Activated CD4-positive, alpha-beta T cell treated with anti-CD3 and anti-CD28 coated beads for 36 hours (primary cell): Measurements from ENCODE around the gene TMEM120B. TPM values are rescaled to one million over a fixed set of nuclear protein-coding genes. Genes with fewer than 3 reads are reported as not detected.

Experiments
- ATAC-seq: fragments of 200-7000 bp; cut with Tn5 transposase; one replicate; pipeline ENCODE4 v1.10.0; 2021; ENCODE audit warnings: mild to moderate bottlenecking, moderate library complexity
- CTCF ChIA-PET: fragments of 350-600 bp; sonication (Branson Sonifier 250); formaldehyde crosslinking; loops from one replicate; lab custom pipeline; 2021; ENCODE audit warnings: antibody characterized with exemption; lab: Charles Lee
- POLR2A ChIA-PET: fragments of 350-600 bp; sonication (Branson Sonifier 250); formaldehyde crosslinking; loops from one replicate; lab custom pipeline; 2021; ENCODE audit warnings: antibody characterized with exemption, inconsistent platforms; lab: Charles Lee
- DNase-seq: peaks from one replicate; pipeline ENCODE4 v3.0.0-alpha.2; 2020
- H3K27ac Mint-ChIP-seq: one replicate; pipeline ENCODE4 v1.8.0; 2021; ENCODE audit warnings: mixed read lengths
- H3K27me3 Mint-ChIP-seq: one replicate; pipeline ENCODE4 v1.8.0; 2021; ENCODE audit warnings: mixed read lengths
- H3K36me3 Mint-ChIP-seq: one replicate; pipeline ENCODE4 v1.8.0; 2021; ENCODE audit warnings: low read depth, mixed read lengths
- H3K4me1 Mint-ChIP-seq: one replicate; pipeline ENCODE4 v1.8.0; 2021; ENCODE audit warnings: mixed read lengths
- H3K4me3 Mint-ChIP-seq: one replicate; pipeline ENCODE4 v1.8.0; 2021; ENCODE audit warnings: mild to moderate bottlenecking, moderate library complexity, mixed read lengths
- H3K9me3 Mint-ChIP-seq: one replicate; pipeline ENCODE4 v1.8.0; 2021; ENCODE audit warnings: low read depth, mixed read lengths
- intact Hi-C, 2 experiments: fragments of 100-400 bp; cut with DNase I in 1 of 2; cut with micrococcal nuclease in 1 of 2; formaldehyde crosslinking; loops; one replicate each; pipeline versions ENCODE4 v1.14.2 to v1.15.1; 2022 to 2024; cut with DNase I, micrococcal nuclease
- total RNA-seq, 2 experiments: library from RNA; stranded (reverse); gene quantifications; one replicate each; pipeline ENCODE4 v1.2.3, GENCODE V29; 2021

The TMEM120B gene
- total RNA-seq, 2 experiments from 2014 or later = 8.8 to 11.7 TPM

DNA sequence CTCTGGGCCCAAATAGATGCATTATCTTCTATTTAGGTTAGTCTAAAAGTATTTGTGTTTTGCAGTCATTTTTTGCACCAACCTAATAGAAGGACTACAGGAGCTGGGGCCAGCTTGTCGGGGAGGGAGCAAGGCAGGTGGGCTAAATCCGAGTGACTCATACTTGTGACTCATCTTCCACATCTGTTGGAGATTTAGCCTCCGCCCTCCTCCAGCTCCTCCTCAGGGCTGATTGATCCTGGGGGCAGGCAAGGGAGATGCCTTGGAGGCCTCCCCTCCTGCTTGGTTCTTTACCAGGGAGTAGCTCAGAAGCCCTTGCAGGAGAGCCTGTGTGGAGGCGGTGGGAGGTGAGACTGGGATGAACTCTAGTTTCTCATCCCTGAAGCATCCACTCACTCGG is 53.0 kb downstream of the TMEM120B start:
- H3K36me3 Mint-ChIP-seq = peaks cover 4% of the 10 kb centered on the region
- ATAC-seq = no peak
- H3K27me3 Mint-ChIP-seq = no peaks in the 10 kb centered on the region
- DNase-seq = no peak
- CTCF ChIA-PET = interaction anchor here (0.9 to 1.3 kb wide), 3 partner anchors 11 to 79 kb away, joined by 4 to 8 read pairs (median 4); no protein-coding TSS in a partner anchor
- no peaks in the 10 kb centered on the region for H3K4me1 Mint-ChIP-seq
- POLR2A ChIA-PET = interaction anchor here (0.6 kb wide), 1 partner anchor 62 kb away, joined by 5 read pairs; no protein-coding TSS in a partner anchor
- H3K4me3 Mint-ChIP-seq = no peak overlapping the region
- intact Hi-C loops = no loop called here
- no peaks in the 10 kb centered on the region for H3K9me3 Mint-ChIP-seq
- no peak overlapping the region for H3K27ac Mint-ChIP-seq

DNA sequence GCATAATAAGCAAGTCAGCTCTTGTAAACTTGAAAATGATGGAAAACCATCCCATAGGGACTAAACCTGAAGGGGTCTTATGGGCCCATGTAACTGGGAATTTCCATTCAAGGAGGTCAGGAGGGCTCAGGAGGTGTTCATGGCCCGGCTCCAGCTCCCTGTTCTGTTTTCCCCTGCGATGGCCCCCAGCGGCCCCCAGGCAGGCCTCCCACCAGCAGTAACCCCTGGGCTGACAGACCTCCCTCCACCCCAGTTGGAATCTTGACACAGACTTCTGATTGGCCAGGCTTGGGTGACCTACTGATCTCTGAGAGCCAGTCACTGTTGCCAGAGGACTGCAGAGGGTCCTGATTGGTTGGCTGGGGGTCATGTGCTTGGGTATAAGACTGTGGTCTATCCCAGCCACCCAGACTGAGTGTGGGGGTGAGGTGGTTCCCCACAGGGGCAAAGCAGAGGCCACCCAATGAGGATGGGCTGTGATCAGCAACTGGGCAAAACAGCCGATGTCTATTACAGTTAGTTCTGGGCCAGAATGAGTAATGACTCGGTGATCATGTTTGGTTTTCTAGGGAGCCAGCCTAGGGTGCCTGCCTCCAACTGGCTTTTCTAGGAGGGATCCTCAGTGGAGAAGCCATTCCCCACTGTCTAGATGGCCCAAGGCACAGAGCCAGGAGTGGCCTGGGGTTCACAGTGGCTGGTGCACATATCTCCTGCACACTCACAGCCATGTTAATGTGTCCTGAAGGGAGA is 53.9 kb downstream of the TMEM120B start:
- intact Hi-C loops = no loop called here
- POLR2A ChIA-PET = interaction anchor here (0.6 kb wide), 1 partner anchor 63 kb away, joined by 5 read pairs; no protein-coding TSS in a partner anchor
- Mint-ChIP-seq H3K4me1 (no peaks in the 10 kb centered on the region), H3K4me3 (no peak overlapping the region), H3K27me3 (no peaks in the 10 kb centered on the region), H3K27ac (no peak overlapping the region), H3K9me3 (no peaks in the 10 kb centered on the region), H3K36me3 (peaks cover 4% of the 10 kb centered on the region)
- ATAC-seq (peak; percentile 69), DNase-seq (no peak)
- CTCF ChIA-PET = interaction anchor here (0.6 to 1.3 kb wide), 4 partner anchors 10 to 80 kb away, joined by 4 to 8 read pairs (median 4); no protein-coding TSS in a partner anchor

DNA sequence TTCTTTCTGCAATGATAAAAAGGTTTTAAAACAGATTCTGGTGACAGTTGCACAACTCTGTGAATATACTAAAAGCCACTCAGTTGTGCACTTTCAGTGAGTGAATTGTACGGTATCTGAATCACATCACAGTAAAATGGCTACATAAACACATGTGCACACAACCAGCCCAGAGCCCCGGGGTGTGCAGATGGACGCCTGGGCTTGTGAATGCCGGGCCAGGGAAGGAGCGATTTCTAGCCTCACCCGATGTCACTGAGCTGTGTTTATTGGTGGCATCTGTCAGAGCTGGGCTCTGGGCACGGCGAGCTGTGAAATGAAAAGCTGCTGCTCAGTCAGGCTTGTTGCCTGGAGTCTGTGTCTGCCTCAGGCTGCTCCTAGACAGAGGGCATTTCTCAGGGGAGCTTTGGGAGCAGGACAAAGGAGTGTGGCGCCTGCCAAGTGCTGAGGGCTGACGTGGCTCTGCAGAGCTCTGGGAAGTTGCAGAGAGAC is 55.0 kb downstream of the TMEM120B start:
- CTCF ChIA-PET = interaction anchor here (1.0 kb wide), 1 partner anchor 15 kb away, joined by 3 read pairs; no protein-coding TSS in a partner anchor
- H3K9me3 Mint-ChIP-seq = no peaks in the 10 kb centered on the region
- H3K4me1 Mint-ChIP-seq = no peaks in the 10 kb centered on the region
- POLR2A ChIA-PET = no interaction called here
- H3K27ac Mint-ChIP-seq = no peak overlapping the region
- H3K27me3 Mint-ChIP-seq = no peaks in the 10 kb centered on the region
- DNase-seq = no peak
- ATAC-seq = no peak
- no peaks in the 10 kb centered on the region for H3K36me3 Mint-ChIP-seq
- no peak overlapping the region for H3K4me3 Mint-ChIP-seq
- intact Hi-C loops = no loop called here

DNA sequence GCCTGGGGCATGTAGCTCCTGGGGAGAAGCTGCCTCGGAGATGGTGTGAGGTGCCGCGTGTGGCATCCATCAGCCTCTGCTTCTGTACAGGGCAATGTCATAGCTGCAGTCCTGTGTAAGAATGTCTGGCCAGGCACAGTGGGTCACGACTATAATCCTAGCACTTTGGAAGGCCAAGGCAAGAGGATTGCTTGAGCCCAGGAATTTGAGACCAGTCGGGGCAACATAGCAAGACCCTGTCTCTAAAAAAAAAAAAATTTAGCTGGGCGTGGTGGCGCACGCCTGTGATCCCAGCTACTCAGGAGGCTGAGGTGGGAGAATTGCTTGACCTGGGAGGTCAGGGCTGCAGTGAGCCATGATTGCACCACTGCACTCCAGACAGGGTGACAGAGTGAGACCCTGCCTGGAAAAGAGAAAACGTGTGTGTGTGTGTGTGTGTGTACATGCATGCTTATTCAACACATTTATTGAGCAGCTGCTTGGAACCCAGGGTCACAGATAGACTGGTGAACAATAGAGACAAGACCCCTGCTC is 56.8 kb downstream of the TMEM120B start:
- DNase-seq = no peak
- H3K27me3 Mint-ChIP-seq = no peaks in the 10 kb centered on the region
- no peak overlapping the region for H3K27ac Mint-ChIP-seq
- H3K36me3 Mint-ChIP-seq = peaks cover 2% of the 10 kb centered on the region
- no peak overlapping the region for H3K4me3 Mint-ChIP-seq
- ChIA-PET POLR2A (no interaction called here), CTCF (interaction anchor here (1.3 kb wide), 1 partner anchor 25 kb away, joined by 3 read pairs; no protein-coding TSS in a partner anchor)
- peaks cover 4% of the 10 kb centered on the region for H3K4me1 Mint-ChIP-seq
- no peaks in the 10 kb centered on the region for H3K9me3 Mint-ChIP-seq
- no peak for ATAC-seq
- intact Hi-C loops = no loop called here

DNA sequence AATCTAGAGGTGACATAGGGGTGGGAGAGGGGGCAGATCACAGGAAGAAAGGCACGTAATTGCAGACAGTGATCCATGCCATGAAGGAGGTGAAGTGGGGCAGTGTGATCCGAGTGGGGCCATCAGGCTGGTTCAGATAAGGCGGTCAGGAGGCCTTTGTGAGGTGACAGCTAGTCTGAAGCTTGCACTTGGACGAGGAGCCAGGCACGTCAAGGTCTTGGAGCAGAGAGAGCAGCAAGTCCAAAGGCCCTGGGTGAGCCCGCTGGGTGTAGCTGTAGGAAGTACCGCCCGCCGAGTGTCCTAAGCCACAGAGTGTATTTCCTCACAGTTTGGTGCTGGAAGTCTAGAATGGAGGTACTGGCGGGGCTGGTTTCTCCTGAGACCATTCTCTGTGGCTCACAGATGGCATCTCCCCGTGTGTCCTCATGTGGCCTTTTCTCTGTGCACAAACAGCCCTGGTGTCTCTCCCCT is 57.3 kb downstream of the TMEM120B start:
- Mint-ChIP-seq H3K27ac (no peak overlapping the region), H3K27me3 (no peaks in the 10 kb centered on the region), H3K4me1 (peaks cover 4% of the 10 kb centered on the region), H3K9me3 (no peaks in the 10 kb centered on the region), H3K36me3 (peaks cover 2% of the 10 kb centered on the region), H3K4me3 (no peak overlapping the region)
- ChIA-PET CTCF (interaction anchor here (0.6 to 1.3 kb wide), 2 partner anchors 24 to 79 kb away, joined by 3 read pairs; no protein-coding TSS in a partner anchor), POLR2A (no interaction called here)
- no peak for DNase-seq
- intact Hi-C loops = loop anchor here in 1 of 2 experiments (5.0 kb wide), 2 partner anchors 218 to 268 kb away; no protein-coding TSS in a partner anchor
- ATAC-seq = no peak

DNA sequence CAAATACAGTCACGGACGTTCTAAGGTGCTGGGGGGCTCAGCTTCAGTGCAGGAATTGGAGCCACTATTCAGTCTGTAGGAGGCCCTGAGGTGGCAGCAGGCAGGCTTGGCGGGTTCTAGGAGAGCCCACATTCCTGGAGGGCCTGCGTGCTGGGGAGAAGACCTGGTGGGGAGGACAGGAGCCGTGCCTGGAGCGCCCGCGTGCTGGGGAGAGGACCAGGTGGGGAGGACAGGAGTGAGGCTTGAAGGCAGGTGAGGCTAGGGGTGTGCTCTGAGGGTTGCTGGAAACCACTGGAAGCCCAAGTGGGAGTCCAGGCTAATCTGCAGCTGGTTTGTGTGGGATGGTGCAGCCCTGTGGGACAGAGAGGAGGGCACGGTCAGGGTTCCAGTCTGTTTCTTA is 57.8 kb downstream of the TMEM120B start:
- peaks cover 2% of the 10 kb centered on the region for H3K36me3 Mint-ChIP-seq
- no peaks in the 10 kb centered on the region for H3K27me3 Mint-ChIP-seq
- H3K27ac Mint-ChIP-seq = no peak overlapping the region
- ChIA-PET CTCF (interaction anchor here (0.6 to 1.3 kb wide), 2 partner anchors 24 to 78 kb away, joined by 3 read pairs; no protein-coding TSS in a partner anchor), POLR2A (no interaction called here)
- no peak for ATAC-seq
- no peak overlapping the region for H3K4me3 Mint-ChIP-seq
- H3K9me3 Mint-ChIP-seq = no peaks in the 10 kb centered on the region
- peaks cover 4% of the 10 kb centered on the region for H3K4me1 Mint-ChIP-seq
- intact Hi-C loops = loop anchor here in 1 of 2 experiments (5.0 kb wide), 2 partner anchors 218 to 268 kb away; no protein-coding TSS in a partner anchor
- DNase-seq = no peak

DNA sequence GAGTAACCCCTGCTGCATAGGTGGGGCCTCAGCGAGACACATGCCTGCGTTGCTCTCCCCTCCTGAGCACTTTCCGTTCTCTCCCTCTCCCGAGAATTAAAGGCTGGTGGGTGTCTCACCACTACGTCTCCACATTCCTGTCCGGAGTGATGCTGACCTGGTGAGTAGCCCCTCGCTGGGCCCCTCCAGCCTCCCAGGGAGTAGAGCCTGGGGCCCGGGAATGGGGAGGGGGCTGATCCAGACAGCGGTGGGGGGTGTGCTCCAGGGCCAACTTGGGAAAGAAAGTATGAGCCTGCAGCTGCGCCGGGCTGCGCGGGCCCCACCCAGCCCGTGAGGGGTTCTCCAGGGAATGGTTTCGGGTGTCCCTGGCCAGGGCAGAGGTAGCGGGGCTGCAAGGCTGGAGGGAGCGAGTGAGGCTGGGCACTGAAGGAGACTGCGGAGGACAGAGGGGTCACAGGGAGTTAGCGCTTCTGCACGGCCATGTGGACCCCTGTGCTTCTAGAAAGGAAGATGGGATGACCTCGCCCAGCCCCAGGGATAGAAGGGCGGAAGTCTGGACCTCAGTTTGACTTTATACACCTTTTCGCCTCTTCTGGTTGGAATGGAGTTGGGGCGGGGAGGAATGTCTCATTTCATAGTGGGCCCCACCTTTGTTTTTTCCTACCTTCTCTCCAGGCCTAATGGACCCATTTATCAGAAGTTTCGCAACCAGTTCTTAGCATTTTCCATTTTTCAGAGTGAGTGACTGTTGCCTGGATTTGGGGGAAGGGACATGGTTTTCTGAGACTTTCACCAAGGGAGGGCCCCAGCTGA is 58.5 kb downstream of the TMEM120B start:
- no peak overlapping the region for H3K4me3 Mint-ChIP-seq
- no peak for ATAC-seq
- CTCF ChIA-PET = no interaction called here
- no peak for DNase-seq
- H3K9me3 Mint-ChIP-seq = no peaks in the 10 kb centered on the region
- POLR2A ChIA-PET = no interaction called here
- H3K4me1 Mint-ChIP-seq = peaks cover 4% of the 10 kb centered on the region
- no peak overlapping the region for H3K27ac Mint-ChIP-seq
- intact Hi-C loops = loop anchor here in 1 of 2 experiments (5.0 kb wide), 2 partner anchors 219 to 269 kb away; no protein-coding TSS in a partner anchor
- peaks cover 2% of the 10 kb centered on the region for H3K36me3 Mint-ChIP-seq
- H3K27me3 Mint-ChIP-seq = no peaks in the 10 kb centered on the region

DNA sequence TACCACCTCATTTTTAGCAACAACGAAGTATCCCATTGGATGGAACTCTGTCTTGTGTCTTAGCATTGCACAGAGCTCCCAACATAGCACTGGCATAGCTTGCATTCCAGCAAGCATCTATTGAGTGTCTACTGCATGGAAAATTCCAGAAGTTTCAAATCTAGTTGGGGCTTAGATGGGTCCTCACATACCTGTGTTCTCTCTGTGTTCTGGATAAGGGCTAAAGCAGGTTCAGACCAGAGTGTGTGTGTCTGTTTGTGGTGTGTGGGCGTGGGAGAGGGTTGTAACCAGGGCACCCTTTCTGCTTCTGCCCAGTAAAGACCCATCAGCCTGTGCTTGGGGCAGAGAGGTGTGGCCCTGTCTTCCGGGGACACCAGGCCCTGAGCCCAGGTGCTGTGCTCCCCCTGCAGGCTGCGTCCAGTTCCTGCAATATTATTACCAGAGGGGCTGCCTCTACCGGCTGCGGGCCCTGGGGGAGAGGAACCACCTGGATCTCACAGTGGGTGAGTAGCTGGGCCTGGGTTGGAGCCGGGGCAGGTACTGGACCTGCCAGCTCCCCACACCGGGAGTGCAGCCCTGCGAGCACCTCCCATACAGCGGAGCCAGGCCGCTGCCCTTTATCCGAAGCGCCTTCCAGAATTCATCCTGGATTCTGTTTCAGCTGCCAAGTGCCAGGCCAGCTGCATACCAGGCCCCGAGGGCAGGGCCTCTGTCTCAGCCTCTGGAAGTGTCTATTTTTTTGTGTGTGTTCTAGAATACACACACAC is 60.6 kb downstream of the TMEM120B start:
- H3K27ac Mint-ChIP-seq = peak overlapping the region; percentile 81
- peaks cover 4% of the 10 kb centered on the region for H3K36me3 Mint-ChIP-seq
- ChIA-PET POLR2A (interaction anchor here (0.6 to 1.0 kb wide), 2 partner anchors 8 to 9 kb away, joined by 3 to 4 read pairs; no protein-coding TSS in a partner anchor), CTCF (interaction anchor here (0.6 to 15.9 kb wide), 18 partner anchors 9 to 449 kb away, joined by 3 to 343 read pairs (median 4); partner anchors contain the start of gene RHOF)
- peaks cover 11% of the 10 kb centered on the region for H3K4me1 Mint-ChIP-seq
- peak; percentile 90 for DNase-seq
- no peaks in the 10 kb centered on the region for H3K27me3 Mint-ChIP-seq
- peak; percentile 83 for ATAC-seq
- no peak overlapping the region for H3K4me3 Mint-ChIP-seq
- intact Hi-C loops = loop anchor here (1.0 to 5.0 kb wide), 4 partner anchors 61 to 271 kb away; partner anchors contain the start of gene TMEM120B (in 2 of the 2)
- no peaks in the 10 kb centered on the region for H3K9me3 Mint-ChIP-seq

DNA sequence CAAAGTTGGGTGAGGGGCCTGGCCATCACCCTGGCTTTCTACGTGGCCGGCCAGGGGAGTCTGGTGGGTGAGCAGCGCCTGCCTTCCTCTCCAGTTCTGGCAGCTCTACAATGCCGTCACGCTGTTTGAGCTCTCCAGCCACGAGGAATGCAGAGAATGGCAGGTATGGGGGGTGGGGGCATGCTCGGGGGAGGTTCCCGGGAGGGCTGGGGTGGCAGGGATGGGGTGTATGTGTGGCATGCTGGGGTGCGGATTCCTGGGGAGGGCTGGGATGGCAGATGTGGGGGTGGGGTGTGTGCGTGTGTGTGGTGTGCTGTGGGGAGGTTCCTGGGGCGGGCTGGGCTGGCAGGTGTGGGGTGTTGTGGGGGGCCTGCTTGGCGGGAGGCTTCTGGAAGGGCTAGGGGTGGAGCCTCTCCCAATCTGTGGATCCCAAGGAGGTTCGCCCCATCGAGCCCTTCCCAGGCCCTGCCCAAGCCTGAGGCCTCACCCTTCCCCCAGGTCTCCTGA is 62.5 kb downstream of the TMEM120B start:
- H3K4me1 Mint-ChIP-seq = peaks cover 16% of the 10 kb centered on the region
- DNase-seq (no peak), ATAC-seq (no peak)
- CTCF ChIA-PET = interaction anchor here (0.6 to 15.9 kb wide), 4 partner anchors 11 to 77 kb away, joined by 4 to 343 read pairs (median 7); partner anchors contain the start of gene RHOF
- no peak overlapping the region for H3K4me3 Mint-ChIP-seq
- POLR2A ChIA-PET = no interaction called here
- peaks cover 18% of the 10 kb centered on the region for H3K36me3 Mint-ChIP-seq
- H3K9me3 Mint-ChIP-seq = no peaks in the 10 kb centered on the region
- intact Hi-C loops = loop anchor here (5.0 kb wide), 3 partner anchors 37 to 273 kb away; no protein-coding TSS in a partner anchor
- no peaks in the 10 kb centered on the region for H3K27me3 Mint-ChIP-seq
- no peak overlapping the region for H3K27ac Mint-ChIP-seq

DNA sequence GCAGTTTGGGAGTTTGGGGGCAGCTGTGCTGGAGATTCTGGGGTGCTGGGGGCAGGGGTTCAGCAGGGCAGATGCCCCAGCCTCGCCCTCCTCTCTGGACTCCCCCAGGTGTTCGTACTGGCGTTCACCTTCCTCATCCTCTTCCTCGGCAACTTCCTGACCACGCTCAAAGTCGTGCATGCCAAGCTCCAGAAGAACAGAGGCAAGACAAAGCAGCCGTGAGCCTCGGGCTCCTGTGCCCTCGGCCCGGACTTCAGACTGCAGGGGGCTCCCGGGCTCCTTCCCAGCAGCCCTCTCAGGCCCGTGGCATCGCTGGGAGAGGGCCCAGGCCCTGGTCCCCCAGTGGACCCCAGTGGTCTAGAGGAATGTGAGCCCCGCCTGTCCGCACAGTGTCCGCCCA is 62.9 kb downstream of the TMEM120B start:
- ATAC-seq = no peak
- POLR2A ChIA-PET = no interaction called here
- H3K36me3 Mint-ChIP-seq = peaks cover 23% of the 10 kb centered on the region

More for the DNA sequence above, 62.9 kb downstream of the TMEM120B start:
- Mint-ChIP-seq H3K27me3 (no peaks in the 10 kb centered on the region), H3K9me3 (no peaks in the 10 kb centered on the region), H3K27ac (no peak overlapping the region), H3K4me3 (no peak overlapping the region), H3K4me1 (peaks cover 20% of the 10 kb centered on the region)
- no peak for DNase-seq
- CTCF ChIA-PET = interaction anchor here (0.6 to 15.9 kb wide), 3 partner anchors 10 to 57 kb away, joined by 4 to 343 read pairs (median 4); partner anchors contain the start of gene RHOF
- intact Hi-C loops = loop anchor here in 1 of 2 experiments (5.0 kb wide), 1 partner anchor 37 kb away; no protein-coding TSS in a partner anchor
